HG02571 (cell line): ENCODE data around the gene DSCAML1.

Experiments used
- ATAC-seq: cut with Tn5 transposase; IDR thresholded peaks from one replicate; pipeline ENCODE4 v1.9.1; 2021; ENCODE audit warnings: mild to moderate bottlenecking, moderate library complexity; ENCODE audit not compliant: unreplicated experiment

Gene DSCAML1

DNA sequence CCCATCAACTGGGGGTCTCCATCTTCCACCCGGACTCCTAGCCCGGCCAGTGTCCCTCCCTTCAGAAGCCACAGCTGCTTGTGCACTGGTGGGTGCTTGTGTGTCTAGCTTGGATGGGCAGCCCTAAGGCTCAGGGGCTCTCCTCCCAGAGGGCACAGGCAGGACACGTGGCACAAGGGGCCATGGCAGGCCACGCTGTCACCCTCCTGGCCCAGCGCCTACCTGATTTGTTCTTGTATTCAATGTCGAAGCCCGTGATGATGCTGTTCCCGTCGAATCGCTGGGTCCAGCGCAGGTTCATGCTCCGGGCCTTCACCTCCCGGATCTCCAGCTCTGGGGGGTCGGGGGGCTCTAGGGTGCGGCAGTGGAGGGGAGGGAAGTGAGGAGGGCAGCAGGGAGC is 316.8 kb downstream of the DSCAML1 start:
- ATAC-seq = no peak

DNA sequence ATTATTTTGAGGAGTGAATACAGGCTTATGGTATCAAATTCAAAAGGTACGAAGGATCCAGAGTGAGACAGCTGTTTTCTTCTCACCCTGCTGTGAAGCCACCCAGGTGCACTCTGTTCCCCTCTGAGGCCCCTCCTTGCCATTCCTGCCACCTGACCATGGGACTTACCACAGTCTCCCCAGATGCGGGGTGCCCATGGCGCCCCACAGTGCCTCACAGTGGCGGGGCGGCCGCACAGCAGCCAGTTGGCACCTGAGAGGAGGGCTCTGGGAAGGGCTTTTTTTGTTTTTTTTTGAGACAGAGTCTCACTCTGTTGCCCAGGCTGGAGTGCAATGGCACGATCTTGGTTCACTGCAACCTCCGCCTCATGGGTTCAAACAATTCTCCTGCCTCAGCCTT is 317.6 kb downstream of the DSCAML1 start:
- ATAC-seq = no peak

DNA sequence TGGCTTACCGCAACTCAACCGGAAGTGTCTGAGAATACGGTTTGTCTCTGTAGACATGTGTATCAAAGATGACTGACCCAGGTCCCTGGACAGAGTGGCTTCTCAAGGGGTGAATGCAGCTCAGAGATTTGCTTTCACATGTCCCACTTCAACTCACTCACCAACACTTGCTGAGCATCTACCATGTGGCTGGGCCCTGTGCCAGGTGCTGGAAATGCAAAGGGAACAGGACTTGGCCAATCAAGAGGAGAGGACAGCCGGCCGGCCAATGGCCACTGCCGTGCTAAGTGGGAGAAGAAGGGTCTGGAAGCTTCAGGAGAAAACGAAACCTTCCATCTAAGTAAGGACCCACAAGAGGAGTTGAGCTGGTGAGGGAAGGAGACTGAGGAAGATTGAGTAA is 318.1 kb downstream of the DSCAML1 start:
- no peak for ATAC-seq

DNA sequence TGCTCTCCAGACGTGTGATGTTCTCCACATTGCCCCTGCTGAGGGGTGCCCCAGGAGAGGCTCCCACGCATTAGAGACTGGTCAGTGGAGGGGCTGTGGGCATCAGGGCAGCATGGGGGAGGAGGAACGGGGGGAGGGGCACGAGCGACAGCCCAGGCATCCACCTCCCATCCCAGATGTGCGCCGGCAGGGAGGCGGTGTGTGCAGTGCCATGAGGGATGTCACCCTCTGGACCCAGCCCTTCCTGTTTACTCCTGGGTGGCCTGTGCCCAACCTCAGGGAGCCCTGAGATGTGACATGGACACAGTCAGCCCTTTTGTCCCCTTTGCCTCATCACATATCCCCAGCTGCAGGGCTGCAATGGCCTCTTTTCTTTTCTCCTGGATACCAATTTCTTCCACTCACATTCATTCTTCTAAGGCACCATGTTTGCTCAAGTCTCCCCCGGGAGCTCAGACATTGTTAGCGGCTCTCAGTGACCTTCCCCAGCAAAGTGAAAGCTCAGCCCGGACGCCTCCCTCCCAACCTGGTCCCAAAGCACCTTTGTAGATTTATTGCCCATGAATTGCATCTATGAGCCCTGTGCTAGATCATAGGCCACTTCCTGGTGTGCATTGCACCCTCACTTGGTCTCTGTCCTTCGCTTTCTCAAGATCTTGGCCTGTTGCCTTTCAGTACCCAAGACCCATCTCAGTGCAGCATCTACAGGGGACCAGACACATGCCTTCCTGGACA is 318.7 kb downstream of the DSCAML1 start:
- no peak for ATAC-seq

DNA sequence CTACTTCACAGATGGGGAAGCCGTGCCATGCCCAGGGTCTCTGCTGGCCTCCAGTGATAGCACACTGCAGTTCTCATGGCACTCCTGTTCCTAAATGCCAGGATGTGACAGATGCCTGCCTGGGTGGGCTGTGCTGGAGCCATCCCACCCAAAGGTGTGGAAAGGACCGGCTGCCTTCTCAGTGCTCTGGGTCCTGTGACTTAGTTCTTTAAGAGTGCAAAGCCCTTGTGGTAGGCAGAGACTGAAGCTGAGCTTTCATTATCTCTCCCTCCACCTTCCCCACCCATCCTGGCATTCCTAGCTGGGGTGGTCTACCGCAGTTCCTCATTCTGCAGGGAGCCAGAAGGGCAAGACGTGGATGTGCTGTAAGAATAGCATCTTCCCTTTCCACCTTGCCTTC is 319.3 kb downstream of the DSCAML1 start:
- ATAC-seq = no peak

DNA sequence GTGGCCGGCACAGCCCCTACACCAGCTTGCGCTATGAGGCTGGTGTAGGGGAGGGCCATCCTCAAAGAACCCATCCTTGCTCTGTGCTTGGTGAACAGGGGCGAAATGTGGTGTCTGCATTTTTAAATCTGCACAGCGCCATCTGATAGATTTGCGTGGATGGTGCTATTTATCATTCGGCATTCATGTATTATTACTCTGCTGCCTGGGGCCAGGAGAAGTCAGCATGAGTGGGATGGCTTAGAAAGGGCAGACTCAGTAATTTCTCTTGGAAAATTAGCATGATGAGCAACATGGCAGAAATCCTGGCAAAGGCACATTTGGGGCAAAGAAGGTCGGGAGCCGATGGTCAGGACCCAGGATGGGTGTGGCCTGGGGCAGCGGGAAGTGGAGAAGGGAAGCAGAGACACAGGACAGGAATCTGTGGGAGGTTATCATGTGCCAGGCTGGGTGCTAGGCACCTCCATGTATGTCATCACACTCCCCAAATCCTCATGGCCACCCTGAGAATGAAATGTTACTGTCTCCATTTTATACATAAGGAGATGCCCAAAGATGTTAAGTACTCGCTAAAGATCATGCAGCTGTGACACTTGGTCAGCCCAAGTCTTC is 320.4 kb downstream of the DSCAML1 start:
- ATAC-seq = no peak

DNA sequence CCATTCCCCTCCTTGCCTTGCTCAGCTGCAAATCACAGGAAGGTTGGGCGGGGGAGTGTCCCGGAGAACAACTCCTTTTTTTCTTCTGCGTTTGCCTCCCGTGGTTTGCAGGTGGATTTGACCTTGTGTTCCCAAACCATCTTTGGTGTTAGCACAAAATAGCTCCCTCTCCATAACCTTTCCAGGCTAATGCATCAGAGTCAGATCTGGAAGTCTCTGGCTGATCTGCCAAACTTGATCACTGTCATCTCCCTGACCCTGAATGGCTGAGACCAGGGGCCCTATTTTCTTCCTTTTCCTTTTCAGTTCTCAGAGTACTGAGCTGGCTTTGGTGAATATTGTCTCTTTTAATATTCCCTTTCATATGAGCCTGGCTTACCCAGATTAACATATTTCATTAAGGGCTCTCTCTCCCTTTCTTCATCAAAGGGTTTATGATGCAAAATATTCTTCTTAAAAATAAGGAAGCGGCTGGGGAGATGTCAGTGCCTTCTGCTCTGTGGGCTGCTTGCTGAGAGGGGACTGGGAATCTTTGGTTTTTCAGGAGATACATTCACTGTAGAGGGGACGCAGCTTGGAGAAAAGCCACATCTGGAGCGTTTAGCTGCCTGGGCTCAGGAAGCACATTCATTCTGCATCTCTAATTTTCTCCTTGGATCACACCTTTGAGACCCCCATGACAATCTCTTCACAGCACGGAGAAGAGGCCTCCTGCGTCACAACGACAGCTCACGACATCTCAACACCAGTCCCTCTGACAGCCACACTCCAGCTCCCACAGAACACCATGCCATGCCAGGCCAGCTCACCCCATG is 321.1 kb downstream of the DSCAML1 start:
- no peak for ATAC-seq

DNA sequence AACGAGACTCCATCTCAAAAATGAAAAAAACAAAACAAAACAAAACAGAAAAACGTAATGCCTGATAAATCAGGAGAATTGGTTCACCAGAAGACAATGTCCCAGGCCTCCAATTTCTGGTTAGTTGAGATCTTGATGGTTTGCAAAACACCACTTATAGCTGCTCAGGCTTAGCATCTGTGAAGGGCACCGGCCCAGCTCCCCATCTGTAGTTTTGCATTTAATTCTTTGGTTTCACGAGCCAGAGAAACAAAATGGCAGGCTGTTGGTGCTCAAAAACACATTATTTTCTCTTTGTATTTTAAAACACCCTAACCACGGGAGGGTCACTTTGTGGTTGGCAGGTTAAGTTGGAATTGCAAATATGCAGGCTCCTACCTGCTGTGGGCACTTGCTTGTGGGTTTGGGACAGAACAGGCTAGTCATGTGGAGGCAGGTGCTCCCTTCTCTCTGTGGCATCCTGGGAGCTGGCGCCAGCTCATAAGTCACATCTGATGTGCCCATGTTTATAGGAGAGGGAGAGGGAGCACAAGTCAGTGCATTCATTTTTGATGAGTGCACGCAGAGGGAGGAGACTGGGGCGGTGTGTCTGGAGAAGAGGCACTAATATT is 323.4 kb downstream of the DSCAML1 start:
- ATAC-seq = no peak

DNA sequence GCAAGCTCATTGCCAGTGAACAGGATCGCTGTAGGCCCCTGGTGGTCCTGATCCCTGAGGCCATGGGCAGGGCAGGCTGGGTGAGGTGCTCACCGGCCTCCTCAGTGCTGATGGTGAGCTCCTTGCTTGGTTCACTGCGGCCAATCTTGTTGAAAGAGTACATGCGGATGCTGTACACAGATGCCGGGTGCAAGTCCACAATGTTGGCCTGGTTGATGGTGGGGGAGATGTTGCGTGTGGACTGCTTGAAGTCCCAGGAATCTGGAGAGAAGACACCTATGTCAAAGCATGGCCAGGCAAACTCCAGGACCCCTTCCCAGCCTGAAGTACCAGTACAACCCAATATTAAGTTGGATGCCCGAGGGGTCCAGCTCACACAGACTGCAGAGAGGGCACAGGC is 325.2 kb downstream of the DSCAML1 start:
- ATAC-seq = no peak

DNA sequence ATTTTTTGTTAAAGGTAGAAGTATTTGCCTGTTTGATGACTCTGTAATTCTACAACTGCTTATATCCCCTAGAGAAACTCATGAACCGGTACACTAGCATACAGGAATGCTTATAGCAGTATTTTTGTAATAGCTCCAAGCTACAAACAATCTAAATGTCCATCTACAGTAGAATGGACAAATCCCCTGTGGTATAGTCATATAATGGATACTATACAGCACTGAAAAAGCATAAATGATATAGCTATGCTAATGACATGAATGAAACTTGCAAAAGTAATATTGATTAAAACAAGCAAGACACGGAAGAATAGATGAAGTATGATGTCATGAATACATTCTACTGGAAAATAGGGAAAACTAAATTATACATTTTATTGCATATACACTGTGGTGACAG is 326.4 kb downstream of the DSCAML1 start:
- no peak for ATAC-seq

DNA sequence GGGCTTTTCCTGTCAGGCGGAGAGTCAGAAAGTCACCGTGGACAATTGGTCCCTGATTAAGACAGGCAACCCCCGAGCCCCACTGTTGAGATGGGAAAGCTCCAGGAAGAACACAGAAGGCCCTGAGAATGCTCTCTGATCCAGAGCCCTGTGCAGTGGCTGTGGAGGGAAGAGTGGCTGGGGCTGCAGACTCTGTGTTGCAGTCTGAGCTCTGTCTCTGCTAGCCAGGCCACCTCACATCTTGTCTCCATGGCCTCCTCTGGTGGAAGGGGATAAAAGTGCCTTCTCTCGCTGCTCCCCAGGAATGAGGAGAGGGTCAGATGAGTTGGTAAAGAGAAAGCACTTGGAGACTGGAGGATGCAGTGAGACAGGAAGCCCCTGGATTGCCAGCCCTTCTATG is 328.1 kb downstream of the DSCAML1 start:
- ATAC-seq = no peak

DNA sequence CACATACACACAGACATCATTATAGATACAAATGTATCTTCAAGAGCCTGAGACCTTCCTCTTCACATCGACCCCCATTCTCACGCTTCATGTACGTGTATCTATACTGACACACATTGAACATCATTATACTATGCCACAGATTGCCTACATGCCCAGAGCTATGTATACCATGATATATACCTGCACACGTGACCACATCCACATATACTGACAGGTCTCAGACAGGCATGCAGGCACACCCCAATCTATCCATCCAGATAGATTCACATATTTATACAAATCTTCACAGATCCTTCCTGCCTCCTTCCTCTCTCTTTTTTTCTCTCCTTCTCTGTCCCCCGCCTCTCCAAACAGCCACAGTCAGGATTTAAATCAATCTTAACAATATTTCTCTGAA is 329.2 kb downstream of the DSCAML1 start:
- no peak for ATAC-seq

DNA sequence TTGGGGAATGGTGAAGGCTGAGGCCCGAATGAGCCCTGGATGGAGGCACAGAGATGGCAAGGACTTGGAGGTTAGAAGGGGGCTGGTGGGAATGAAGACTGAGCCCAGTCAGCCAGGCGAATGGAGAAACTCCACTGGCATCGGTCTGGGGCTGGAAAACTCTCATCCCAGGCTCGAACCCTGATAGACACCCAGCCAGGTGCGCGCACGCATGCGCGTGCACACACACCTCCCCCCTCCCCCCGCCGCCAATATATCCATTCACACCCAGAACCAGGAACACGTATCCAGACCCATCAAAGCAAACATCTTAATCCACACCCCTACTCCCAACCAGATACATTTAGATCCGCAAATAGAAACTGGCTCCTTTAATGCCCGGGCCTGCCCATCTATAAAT is 330.1 kb downstream of the DSCAML1 start:
- no peak for ATAC-seq

DNA sequence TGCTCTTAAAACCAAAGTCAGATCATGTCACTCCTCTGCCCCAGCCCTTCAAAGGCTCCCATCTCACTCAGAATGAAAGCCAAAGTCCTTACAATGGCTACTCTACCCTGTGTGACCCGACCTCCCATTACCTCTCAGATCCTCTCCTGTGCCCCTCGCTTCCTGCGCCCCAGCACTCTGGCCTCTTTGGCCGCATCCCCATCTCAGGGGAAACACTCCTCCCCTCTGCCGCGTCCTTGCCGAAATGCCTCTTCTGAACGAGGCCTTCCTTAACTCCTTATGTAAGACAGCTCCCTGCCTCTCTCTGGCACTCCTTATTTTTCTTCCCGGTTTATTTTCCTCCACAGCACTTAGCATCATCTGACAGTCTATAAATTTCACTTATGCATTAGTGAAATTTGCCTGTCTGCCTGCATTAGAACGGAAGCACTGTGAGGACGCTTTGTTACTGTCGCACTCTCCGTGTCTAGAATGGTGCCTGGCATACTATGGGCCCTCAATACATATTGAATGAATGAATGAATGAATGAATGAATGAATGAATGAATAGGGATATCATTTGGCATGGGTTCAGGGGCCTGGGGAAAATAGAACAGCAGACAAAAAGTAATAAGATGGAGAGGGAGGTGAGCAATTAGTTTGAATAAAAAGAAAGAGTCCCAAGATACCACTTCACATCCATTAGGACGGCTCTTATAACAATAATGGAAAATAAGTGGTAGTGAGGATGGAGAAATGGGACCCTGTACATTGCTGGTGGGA is 331.6 kb downstream of the DSCAML1 start:
- ATAC-seq = no peak

DNA sequence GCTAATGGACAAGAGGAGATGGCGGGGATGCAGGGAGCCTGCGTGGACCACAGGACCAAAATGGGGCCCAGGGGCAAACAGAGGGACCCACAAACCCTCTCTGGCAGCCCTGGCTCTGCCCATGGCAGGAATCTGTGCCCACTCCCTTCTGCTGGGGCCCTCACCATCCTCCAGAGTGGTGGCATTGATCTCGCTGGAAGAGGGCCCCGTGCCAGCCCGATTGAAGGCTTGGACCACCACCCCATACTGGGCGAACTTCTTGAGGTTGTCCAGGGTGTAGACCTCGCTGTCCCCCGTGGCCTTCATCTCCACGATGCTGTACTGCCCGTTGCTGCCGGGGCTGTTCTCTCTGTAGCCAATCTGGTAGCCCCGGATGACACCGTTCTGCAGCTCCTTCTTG is 332.2 kb downstream of the DSCAML1 start:
- no peak for ATAC-seq

DNA sequence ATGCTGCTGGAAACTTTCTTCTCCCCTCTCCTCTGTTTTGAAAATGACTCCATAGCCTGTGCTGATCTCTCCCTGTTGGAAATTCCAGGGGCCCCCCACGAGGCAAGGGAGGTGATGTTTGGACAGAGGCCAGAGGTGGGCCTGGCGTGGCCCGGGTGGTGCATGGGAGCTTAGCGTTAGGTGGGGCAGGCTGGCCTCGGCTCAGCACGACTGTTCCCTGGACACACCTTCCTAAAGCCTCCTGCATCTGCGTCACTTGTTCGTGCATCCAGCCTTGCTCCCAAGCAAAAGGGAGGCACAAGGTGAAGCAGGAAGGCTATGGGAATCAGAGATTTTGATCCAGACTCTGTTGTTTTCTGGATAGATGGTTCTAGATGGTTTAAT is 334.2 kb downstream of the DSCAML1 start:
- ATAC-seq = no peak

DNA sequence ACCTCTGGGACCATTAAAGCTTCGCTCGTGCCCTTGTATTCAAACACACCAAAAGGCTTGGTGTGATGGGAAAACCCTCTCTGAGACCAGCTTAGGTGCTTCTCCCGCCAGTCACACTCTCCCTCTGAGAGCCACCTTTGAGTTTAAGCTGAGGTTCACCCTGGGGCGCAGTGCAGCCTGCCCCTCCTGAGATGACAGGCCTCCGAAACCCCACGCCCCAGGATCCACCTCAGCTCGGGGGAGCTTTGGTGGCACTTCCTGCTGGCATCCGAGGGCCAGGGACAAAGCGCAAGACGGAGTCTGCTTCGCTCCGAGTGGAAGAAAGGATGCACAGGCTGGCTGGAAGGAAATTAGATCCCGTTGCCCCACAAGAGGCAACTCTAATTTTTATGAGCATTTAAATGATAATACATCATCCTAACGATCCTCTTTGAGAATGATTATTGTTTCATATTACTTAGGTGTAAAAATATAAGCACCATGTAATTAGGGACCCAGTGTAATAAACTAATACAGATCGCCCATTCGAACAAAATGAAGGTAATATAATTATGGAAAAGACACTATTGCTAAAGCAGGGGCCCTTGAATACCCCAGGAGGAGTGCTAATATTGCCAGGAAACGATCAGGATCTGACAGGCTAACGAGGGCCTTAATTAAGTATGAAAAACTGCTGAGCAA is 334.7 kb downstream of the DSCAML1 start:
- no peak for ATAC-seq

DNA sequence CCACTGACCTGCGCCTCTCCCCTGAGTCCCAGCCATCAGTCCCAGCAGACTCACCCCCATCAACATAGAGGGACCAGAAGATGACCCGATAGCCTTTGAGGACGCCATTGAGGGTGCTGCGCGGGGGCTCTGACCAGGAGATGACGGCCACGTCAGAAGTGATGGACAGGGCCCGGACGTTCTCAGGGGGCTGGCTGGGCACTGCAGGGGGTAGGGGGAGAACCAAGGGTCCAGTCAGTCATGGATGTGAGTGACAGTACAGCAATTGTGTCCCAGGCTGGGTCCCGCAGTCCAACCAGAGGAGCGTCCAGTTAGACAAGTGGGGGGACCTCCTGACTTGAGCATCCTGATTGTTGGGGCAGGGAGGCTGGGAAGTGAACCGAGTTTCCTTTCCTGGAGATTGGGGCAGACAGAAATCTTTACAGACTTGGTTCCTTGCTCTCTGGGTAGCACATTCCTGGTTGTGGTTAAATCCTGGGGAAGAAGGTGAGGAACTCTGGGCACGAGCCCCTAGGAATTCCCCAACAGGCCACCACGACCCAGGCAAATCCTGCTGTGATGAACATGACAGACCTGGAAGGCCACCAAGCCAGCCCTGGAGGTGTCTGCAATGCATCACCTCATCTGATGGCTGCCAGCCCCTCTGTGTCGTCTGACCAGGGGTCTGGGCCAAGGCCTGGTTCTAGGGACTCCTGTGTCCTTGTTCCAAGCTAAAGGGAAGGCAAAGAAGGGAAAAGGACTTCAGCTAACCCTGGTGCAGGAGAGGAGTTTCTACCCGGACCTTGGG is 335.4 kb downstream of the DSCAML1 start:
- ATAC-seq = no peak

DNA sequence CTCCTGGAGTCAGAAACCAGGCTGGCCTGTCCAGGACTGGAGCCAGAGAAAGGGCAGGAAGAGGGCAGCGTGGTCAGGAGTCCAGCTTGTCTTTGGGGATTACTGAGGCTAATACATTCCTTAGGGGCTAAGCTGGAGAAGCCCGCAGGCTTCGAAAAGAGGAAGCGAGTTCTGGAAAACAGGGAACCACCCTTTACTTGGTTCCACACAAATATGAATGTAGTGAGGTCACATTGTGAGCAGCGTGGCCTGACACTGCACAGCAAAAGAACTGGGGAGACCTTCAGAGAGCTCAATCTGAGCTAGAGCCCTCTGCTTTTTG is 337.1 kb downstream of the DSCAML1 start:
- ATAC-seq = no peak
